H9 (cell line): ENCODE data around the gene NRXN3. TPM values are rescaled to one million over a fixed set of nuclear protein-coding genes. Genes with fewer than 3 reads are reported as not detected.

Source experiments
- DNase-seq: peaks from one replicate; pipeline ENCODE4 v3.0.0-alpha.2; 2017
- H2AFZ ChIP-seq: one replicate; pipeline ENCODE4 v1.6.1; 2013; ENCODE audit warnings: mild to moderate bottlenecking, low read length, control low read depth, moderate library complexity
- H2AK5ac ChIP-seq: 2 replicates; pipeline ENCODE4 v1.6.1; 2013; ENCODE audit warnings: low read length, control low read depth, mixed read lengths; ENCODE audit not compliant: insufficient read length
- H2BK120ac ChIP-seq: one replicate; pipeline ENCODE4 v1.6.1; 2013; ENCODE audit warnings: low read depth, mild to moderate bottlenecking, low read length, control low read depth, inconsistent platforms; ENCODE audit not compliant: poor library complexity, severe bottlenecking
- H2BK12ac ChIP-seq: 2 replicates; pipeline ENCODE4 v1.6.1; 2013; ENCODE audit warnings: low read length, control low read depth, mixed read lengths, low read depth; ENCODE audit not compliant: insufficient read length
- H2BK15ac ChIP-seq: 2 replicates; pipeline ENCODE4 v1.6.1; 2013; ENCODE audit warnings: low read depth, low read length, control low read depth
- H2BK20ac ChIP-seq: one replicate; pipeline ENCODE4 v1.6.1; 2013; ENCODE audit warnings: low read depth, mild to moderate bottlenecking, low read length, control low read depth, inconsistent platforms; ENCODE audit not compliant: poor library complexity, severe bottlenecking
- H2BK5ac ChIP-seq: 2 replicates; pipeline ENCODE4 v1.6.1; 2013; ENCODE audit warnings: low read length, control low read depth, mixed read lengths; ENCODE audit not compliant: insufficient read length
- H3K14ac ChIP-seq: 2 replicates; pipeline ENCODE4 v1.6.1; 2013; ENCODE audit warnings: low read length, control low read depth; ENCODE audit not compliant: insufficient read depth
- H3K18ac ChIP-seq: 2 replicates; pipeline ENCODE4 v1.6.1; 2013; ENCODE audit warnings: low read depth, mild to moderate bottlenecking, mixed read lengths, low read length, control low read depth; ENCODE audit not compliant: insufficient read length
- H3K23ac ChIP-seq: 2 replicates; pipeline ENCODE4 v1.6.1; 2013; ENCODE audit warnings: low read length, control low read depth, mixed read lengths, low read depth; ENCODE audit not compliant: insufficient read length
- H3K23me2 ChIP-seq: 2 replicates; pipeline ENCODE4 v1.6.1; 2013; ENCODE audit warnings: low read depth, mild to moderate bottlenecking, mixed read lengths, low read length, control low read depth; ENCODE audit not compliant: insufficient read length, poor library complexity, severe bottlenecking
- H3K27ac ChIP-seq: 2 replicates; pipeline ENCODE4 v1.5.1; 2013; ENCODE audit warnings: low read length, control low read depth, mixed read lengths, low read depth; ENCODE audit not compliant: insufficient read length
- H3K27me3 ChIP-seq: 2 replicates; pipeline ENCODE4 v1.6.1; 2013; ENCODE audit warnings: low read length, control low read depth, inconsistent platforms; ENCODE audit not compliant: insufficient read depth
- H3K4ac ChIP-seq: 2 replicates; pipeline ENCODE4 v1.6.1; 2013; ENCODE audit warnings: low read depth, mild to moderate bottlenecking, control low read depth, inconsistent platforms, low read length, moderate library complexity
- H3K4me1 ChIP-seq: 2 replicates; pipeline ENCODE4 v1.6.1; 2013; ENCODE audit warnings: low read length, control low read depth, inconsistent platforms; ENCODE audit not compliant: insufficient read depth
- H3K4me2 ChIP-seq: 2 replicates; pipeline ENCODE4 v1.6.1; 2013; ENCODE audit warnings: low read length, control low read depth, mixed read lengths; ENCODE audit not compliant: insufficient read length, insufficient read depth
- H3K56ac ChIP-seq: 2 replicates; pipeline ENCODE4 v1.6.1; 2013; ENCODE audit warnings: low read depth, mild to moderate bottlenecking, mixed read lengths, low read length, control low read depth; ENCODE audit not compliant: insufficient read length
- H3K79me1 ChIP-seq: 2 replicates; pipeline ENCODE4 v1.6.1; 2013; ENCODE audit warnings: low read depth, mild to moderate bottlenecking, moderate library complexity, low read length, control low read depth, inconsistent platforms; ENCODE audit not compliant: insufficient read depth, poor library complexity, severe bottlenecking
- H3K79me2 ChIP-seq: 2 replicates; pipeline ENCODE4 v1.6.1; 2013; ENCODE audit warnings: low read length, control low read depth, inconsistent platforms; ENCODE audit not compliant: insufficient read depth
- H3K9ac ChIP-seq: 2 replicates; pipeline ENCODE4 v1.6.1; 2013; ENCODE audit warnings: low read length, control low read depth, mixed read lengths; ENCODE audit not compliant: insufficient read length; ENCODE audit errors: extremely low read depth
- H3K9me3 ChIP-seq: one replicate; pipeline ENCODE4 v1.6.1; 2013; ENCODE audit warnings: low read depth, low read length, inconsistent platforms; ENCODE audit not compliant: control insufficient read depth
- H3T11ph ChIP-seq: one replicate; pipeline ENCODE4 v1.6.1; 2013; ENCODE audit warnings: mild to moderate bottlenecking, low read length, control low read depth, inconsistent platforms
- H4K20me1 ChIP-seq: one replicate; pipeline ENCODE4 v1.6.1; 2013; ENCODE audit not compliant: control insufficient read depth, insufficient read length, insufficient read depth
- H4K5ac ChIP-seq: 2 replicates; pipeline ENCODE4 v1.6.1; 2013; ENCODE audit warnings: low read depth, mild to moderate bottlenecking, mixed read lengths, low read length, control low read depth; ENCODE audit not compliant: insufficient read length
- H4K8ac ChIP-seq: replicated peaks from 2 replicates; pipeline ENCODE4 v1.6.1; 2013; ENCODE audit warnings: low read length, control low read depth, mixed read lengths, low read depth; ENCODE audit not compliant: insufficient read length
- H4K91ac ChIP-seq: 2 replicates; pipeline ENCODE4 v1.6.1; 2013; ENCODE audit warnings: low read depth, mild to moderate bottlenecking, moderate library complexity, mixed read lengths, low read length, control low read depth; ENCODE audit not compliant: insufficient read length
- H3K27ac Mint-ChIP-seq, 3 experiments: 2 replicates in 2 of 3; 3 replicates in 1 of 3; pipeline ENCODE4 v1.8.0; 2020 to 2021; ENCODE audit warnings: mixed read lengths in 3 of 3, mild to moderate bottlenecking in 1 of 3, moderate library complexity in 1 of 3
- H3K27me3 Mint-ChIP-seq: 2 replicates; pipeline ENCODE4 v1.8.0; 2021; ENCODE audit warnings: low read depth, mild to moderate bottlenecking, moderate library complexity, mixed read lengths
- H3K36me3 Mint-ChIP-seq, 3 experiments: 2 replicates in 2 of 3; 3 replicates in 1 of 3; pipeline ENCODE4 v1.8.0; 2020 to 2021; ENCODE audit warnings: low read depth in 3 of 3, mixed read lengths in 3 of 3; ENCODE audit not compliant: insufficient read depth in 1 of 3
- H3K4me1 Mint-ChIP-seq, 2 experiments: 2 replicates each; pipeline ENCODE4 v1.8.0; 2020; ENCODE audit warnings: mixed read lengths in 2 of 2
- H3K4me3 Mint-ChIP-seq, 2 experiments: 2 replicates in 1 of 2; 3 replicates in 1 of 2; pipeline ENCODE4 v1.8.0; 2020 to 2021; ENCODE audit warnings: mild to moderate bottlenecking in 2 of 2, mixed read lengths in 2 of 2, moderate library complexity in 1 of 2
- H3K9me3 Mint-ChIP-seq, 2 experiments: 2 replicates in 1 of 2; 3 replicates in 1 of 2; pipeline ENCODE4 v1.8.0; 2020; ENCODE audit warnings: mild to moderate bottlenecking in 2 of 2, mixed read lengths in 2 of 2, moderate library complexity in 1 of 2
- CTCF ChIP-seq: fragments of 200-600 bp; sonication (generic); conservative IDR thresholded peaks from 3 replicates; pipeline ENCODE4 v1.8.0; 2021; ENCODE audit warnings: antibody characterized with exemption, mild to moderate bottlenecking
- WGBS: extraction: QIAGEN DNeasy Blood & Tissue Kit; methylation state at CpG from one replicate; pipeline ENCODE4 v1.1.7; 2013; ENCODE audit warnings: missing lambda C conversion rate, low lambda C conversion rate, mixed read lengths; ENCODE audit not compliant: insufficient read length; ENCODE audit errors: extremely low coverage; 5-methylcytosine and 5-hydroxymethylcytosine counted together
- total RNA-seq: library from RNA; stranded (reverse); gene quantifications from 2 replicates; pipeline ENCODE4 v1.2.1, GENCODE V29; 2021

The NRXN3 gene
- total RNA-seq, 1 experiment from 2014 or later = 1.8 TPM

GRCh38 chr14:78638926-78639325, 468.8 kb downstream of the NRXN3 start:
- Mint-ChIP-seq H3K4me1 (peaks cover 30 to 32% of the 10 kb centered on the region in 2 experiments), H3K36me3 (peaks cover 0 to 8% (median 0%) of the 10 kb centered on the region in 3 experiments; a peak in 2 of 7 replicates), H3K27ac (no peak overlapping the region), H3K27me3 (no peaks in the 10 kb centered on the region), H3K9me3 (peaks cover 4 to 5% of the 10 kb centered on the region in 2 experiments; a peak in 1 of 5 replicates), H3K4me3 (no peak overlapping the region)
- no peak for TF ChIP-seq CTCF
- Histone ChIP-seq H3K9me3 (no peaks in the 10 kb centered on the region), H3K4me2 (no peak overlapping the region), H3K4ac (no peak overlapping the region), H3K4me1 (peaks cover 6% of the 10 kb centered on the region), H2BK12ac (no peak overlapping the region), H2AFZ (no peak overlapping the region), H3K14ac (no peak overlapping the region), H4K91ac (no peak overlapping the region), H3K79me1 (no peaks in the 10 kb centered on the region), H3K79me2 (no peaks in the 10 kb centered on the region), H3K23ac (no peak overlapping the region), H4K20me1 (no peaks in the 10 kb centered on the region), H3K18ac (no peak overlapping the region), H3K27ac (no peak overlapping the region), H2BK20ac (no peak overlapping the region), H2BK15ac (no peak overlapping the region), H4K8ac (no peak overlapping the region), H4K5ac (no peak overlapping the region), H2AK5ac (no peak overlapping the region), H3K23me2 (no peaks in the 10 kb centered on the region), H3K9ac (no peak overlapping the region), H3K56ac (no peak overlapping the region), H3K27me3 (no peaks in the 10 kb centered on the region), H2BK5ac (no peak overlapping the region), H3T11ph (no peak overlapping the region), H2BK120ac (no peak overlapping the region)
- DNase-seq = no peak
- no CpG with 5 or more reads among the region's 3 CpGs for WGBS
